Measurements from ENCODE around the gene MSI2. TPM values are rescaled to one million over a fixed set of nuclear protein-coding genes. Genes with fewer than 3 reads are reported as not detected.
"Not testable (repeated sequence)": the region's sequence is repeated elsewhere in the genome, so short reads cannot be mapped to it uniquely, and the experiment has no call there.

Gene MSI2
- total RNA-seq, result 31.0 TPM

- DNase-seq (ENCODE audit: low spot score in 2 of 2), result peak; percentile 84 to 89
- no peak for FAIRE-seq
These were observed at the start of gene MSI2 for GRCh38 chr17:57255776-57256681. Gene MSI2, plus strand, starts transcription at chr17:57256523. Its CDS starts 220 bp downstream, at chr17:57256743.

- FAIRE-seq, result no peak
- no peak for DNase-seq (ENCODE audit: low spot score in 2 of 2)
These were observed 49.4 kb upstream of the MSI2 start for GRCh38 chr17:57206928-57207327.

- FAIRE-seq (no peak), DNase-seq (ENCODE audit: low spot score in 2 of 2) (no peak)
These were observed 48.9 kb upstream of the MSI2 start for GRCh38 chr17:57207396-57207795.

DNA sequence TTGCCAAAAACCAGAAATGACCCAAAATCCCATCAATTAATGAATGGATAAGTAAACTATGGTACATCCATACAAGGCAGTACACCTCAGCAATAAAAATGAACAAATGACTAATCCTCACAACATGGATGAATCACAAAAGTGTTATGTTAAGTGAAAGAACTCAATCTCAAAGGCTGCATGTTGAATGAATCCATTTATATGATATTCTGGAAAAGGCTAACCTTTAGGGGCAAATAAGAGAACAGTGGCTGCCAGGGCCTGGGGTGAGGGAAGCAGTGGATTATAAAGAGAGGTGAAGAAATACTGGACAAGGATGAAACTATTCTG is 46.1 kb upstream of the MSI2 start:
- FAIRE-seq (no peak), DNase-seq (ENCODE audit: low spot score in 2 of 2) (no peak)

GRCh38 chr17:57210972-57211411 is 45.3 kb upstream of the MSI2 start:
- FAIRE-seq, result no peak
- no peak for DNase-seq (ENCODE audit: low spot score in 2 of 2)

DNA sequence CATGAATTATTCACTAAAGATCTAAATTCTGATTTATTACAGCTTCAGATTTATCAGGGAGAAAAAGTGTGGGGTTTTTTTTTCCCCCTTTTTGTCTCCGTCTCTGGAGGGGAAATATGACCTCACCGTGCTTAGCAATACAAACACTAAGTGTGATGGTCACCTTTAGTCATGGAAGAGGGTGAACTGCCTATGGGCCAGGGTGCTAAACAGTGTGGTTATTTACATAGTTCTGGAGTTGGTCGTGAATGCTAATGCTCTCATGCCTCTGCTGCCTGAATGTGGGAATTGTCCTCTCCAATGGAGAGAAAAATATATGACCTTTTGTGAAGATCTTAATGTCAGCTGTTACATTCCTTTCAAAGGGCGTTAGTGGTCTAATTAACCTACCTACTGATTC is 44.8 kb upstream of the MSI2 start:
- FAIRE-seq (no peak), DNase-seq (ENCODE audit: low spot score in 2 of 2) (no peak)

- DNase-seq (ENCODE audit: low spot score in 2 of 2), result no peak
- no peak for FAIRE-seq
These were observed 43.0 kb upstream of the MSI2 start for GRCh38 chr17:57213180-57213825.

DNA sequence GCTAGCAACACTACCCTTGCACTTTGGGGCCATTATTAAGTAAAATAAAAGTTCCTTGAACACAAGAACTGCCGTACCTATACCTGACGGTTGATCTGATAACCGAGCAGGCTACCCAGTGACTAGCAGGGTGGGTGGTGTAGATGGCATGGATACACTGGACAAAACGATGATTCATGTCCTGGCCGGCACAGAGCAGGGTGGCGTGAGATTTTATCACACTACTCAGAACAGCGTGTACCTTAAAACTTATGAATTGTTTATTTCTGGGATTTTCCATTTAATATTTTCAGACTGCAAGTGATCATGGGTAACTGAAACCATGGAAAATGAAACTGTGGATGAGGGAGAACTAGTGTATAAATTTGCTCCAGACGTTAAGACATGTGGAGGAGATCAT is 41.0 kb upstream of the MSI2 start:
- DNase-seq (ENCODE audit: low spot score in 2 of 2) (no peak), FAIRE-seq (no peak)

- no peak for FAIRE-seq
- no peak for DNase-seq (ENCODE audit: low spot score in 2 of 2)
These were observed 34.7 kb upstream of the MSI2 start for GRCh38 chr17:57221366-57222350.

- FAIRE-seq; DNase-seq (ENCODE audit: low spot score in 2 of 2): not testable (repeated sequence)
These were observed 33.9 kb upstream of the MSI2 start for GRCh38 chr17:57222422-57222821.

DNA sequence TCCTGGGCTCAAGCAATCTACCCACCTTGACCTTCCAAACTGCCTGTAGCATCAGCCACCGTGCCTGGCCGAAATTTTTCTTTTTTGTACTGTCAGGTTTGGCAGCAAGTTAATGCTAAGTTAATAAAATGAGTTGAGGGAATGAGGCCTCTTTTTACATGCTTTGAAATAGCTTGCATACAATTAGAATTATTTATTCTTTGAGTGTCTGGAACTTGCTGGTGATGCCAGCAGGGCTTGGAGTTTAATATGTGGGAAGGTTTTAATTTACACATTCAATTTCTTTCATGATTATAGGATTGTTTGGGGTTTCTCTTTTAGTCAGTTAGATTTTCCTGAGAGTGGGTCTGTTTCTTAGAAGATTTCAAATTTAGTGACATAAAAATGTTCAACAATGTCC is 31.2 kb upstream of the MSI2 start:
- FAIRE-seq (no peak), DNase-seq (ENCODE audit: low spot score in 2 of 2) (no peak)

DNA sequence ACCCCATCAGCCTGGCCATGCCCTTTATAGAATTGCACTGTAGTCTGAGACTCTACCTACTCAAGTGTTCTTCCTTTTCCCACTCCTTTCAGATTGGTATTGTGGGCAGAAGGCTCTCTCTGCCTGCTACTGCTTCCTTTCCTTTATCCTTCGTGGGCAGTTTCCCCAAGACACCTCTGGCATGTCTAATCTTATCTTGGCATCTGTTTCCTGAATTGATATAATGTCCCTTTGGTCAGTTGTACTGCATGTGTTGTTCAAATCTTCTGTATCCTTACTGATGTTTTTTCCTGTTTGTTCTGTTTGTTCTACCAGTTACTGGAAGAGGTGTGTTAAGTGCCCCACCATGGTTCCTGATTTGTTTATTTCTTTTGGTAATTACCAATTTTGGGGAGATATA is 29.5 kb upstream of the MSI2 start:
- FAIRE-seq, result no peak

GRCh38 chr17:57228911-57229310 is 27.4 kb upstream of the MSI2 start:
- FAIRE-seq, result no peak
- no peak for DNase-seq (ENCODE audit: low spot score in 2 of 2)

More for the DNA sequence above, 29.5 kb upstream of the MSI2 start:
- DNase-seq (ENCODE audit: low spot score in 2 of 2), result no peak

DNA sequence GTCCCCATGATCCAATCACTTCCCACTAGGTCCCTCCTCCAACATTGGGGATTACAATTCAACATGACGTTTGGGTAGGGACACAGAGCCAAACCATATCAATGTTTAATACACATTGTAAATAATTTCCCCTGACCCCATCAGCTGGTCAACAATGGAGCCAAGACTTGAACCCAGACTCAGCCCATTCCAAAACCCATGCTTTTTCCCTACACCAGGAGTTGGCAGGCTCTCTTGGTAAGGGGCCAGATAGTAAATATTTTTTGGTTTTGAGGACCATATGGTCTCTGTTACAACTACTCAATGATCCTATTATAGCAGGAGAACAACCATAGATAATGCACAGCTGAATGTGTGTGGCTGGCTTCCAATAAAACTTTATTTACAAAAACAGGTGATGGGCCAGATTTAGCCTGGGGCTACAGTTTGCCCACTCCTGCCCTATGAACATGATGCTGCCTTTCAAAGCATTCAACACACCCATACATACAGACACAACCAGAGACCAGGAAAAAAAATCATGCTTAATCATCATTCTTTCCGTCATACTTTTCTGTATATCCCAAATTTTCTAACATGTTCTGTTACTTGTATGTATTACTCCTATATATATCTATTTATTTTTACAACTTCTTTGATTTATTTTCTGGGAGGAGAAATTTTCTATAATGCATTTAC is 22.1 kb upstream of the MSI2 start:
- FAIRE-seq, result no peak
- DNase-seq (ENCODE audit: low spot score in 2 of 2), result no peak

DNA sequence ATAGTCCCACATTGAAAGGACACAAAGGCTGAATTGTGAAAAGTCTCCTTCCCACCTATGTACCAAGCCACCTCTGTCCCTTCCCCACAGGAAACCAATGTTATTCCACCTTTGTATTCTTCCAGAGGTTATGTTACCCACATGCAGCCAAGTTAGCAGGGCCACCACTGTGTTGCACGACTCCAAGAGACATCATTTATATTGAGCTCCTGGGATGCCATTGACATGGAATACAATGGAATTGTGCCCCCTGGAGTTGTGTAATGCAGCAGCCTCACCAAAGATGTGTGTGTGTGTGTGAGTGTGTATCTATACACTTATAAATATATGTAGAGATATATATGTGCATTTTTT is 21.6 kb upstream of the MSI2 start:
- no peak for DNase-seq (ENCODE audit: low spot score in 2 of 2)
- FAIRE-seq, result no peak

DNA sequence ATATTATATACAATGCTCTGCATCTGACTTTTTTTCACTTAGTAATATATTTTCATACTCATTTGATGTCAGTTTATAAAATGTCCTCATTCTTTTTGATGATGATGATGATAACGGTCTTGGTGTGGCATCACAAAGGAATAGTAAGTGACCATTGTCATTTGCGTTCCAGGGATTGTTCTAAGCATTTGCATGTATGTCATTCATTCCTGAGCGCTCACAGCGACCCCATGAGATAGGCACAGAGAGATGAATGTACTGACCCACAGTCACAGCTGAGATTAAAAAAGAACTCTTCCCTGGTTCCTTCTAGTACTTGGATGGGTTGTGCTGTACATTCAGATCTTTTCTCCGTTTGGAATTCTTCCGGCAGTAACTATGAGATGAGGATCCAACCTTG is 21.2 kb upstream of the MSI2 start:
- FAIRE-seq, result no peak

GRCh38 chr17:57236686-57237299 is 19.5 kb upstream of the MSI2 start:
- FAIRE-seq (no peak), DNase-seq (ENCODE audit: low spot score in 2 of 2) (no peak)

More for the DNA sequence above, 21.2 kb upstream of the MSI2 start:
- no peak for DNase-seq (ENCODE audit: low spot score in 2 of 2)

DNA sequence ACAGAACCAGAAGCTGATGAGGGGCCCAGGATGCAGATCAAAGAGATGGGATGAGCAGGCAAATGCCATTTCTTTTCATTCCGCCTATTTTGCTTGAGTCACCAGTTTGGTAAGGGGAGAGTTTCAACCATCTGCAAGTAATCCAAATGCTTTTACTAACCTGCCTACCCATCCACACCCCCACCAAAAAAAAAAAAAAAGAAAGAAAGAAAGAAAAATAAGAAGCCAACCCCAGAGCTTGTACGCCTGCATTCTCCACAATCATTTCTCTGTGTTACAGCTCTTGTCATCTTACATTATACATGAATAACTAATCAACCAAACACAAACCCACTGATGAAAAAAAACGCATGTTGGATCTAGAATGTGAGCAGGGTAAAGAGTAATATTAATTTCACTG is 15.7 kb upstream of the MSI2 start:
- FAIRE-seq (no peak), DNase-seq (ENCODE audit: low spot score in 2 of 2) (no peak)

GRCh38 chr17:57242148-57242547 is 14.2 kb upstream of the MSI2 start:
- FAIRE-seq, result no peak
- DNase-seq (ENCODE audit: low spot score in 2 of 2), result no peak

DNA sequence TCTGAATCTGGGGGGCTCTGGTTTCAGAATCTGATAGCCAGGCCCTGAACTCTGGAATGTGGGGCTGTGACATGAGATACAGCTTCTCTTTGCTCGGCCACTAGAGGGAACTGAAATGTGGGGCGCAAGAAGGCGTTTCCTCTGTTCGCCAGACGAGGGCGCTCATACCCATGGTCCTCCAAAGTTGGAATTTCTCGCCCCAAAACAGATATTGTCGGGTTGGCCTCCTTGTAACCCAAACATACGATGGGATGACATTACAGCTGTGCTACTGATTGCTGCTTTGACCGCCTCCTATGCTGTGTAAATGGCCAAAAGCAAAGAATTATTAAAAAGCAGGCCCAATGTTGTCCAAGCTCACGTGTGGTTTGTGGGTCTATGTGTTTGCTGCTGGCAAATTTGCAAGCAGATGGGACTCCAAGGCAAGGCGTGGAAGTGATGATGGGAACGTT is 13.1 kb upstream of the MSI2 start:
- DNase-seq (ENCODE audit: low spot score in 2 of 2) (peak; percentile 52 to 63), FAIRE-seq (no peak)

Measured in frontal cortex (tissue), 4 donors.